ENCODE measurements around the gene ARX. TPM values are rescaled to one million over a fixed set of nuclear protein-coding genes. Genes with fewer than 3 reads are reported as not detected.

Gene ARX
- total and polyA plus RNA-seq, 2 of the 8 experiments (the other 6 are each of a cell fraction or from before 2014, with no cell fraction given), result not detected

DNA sequence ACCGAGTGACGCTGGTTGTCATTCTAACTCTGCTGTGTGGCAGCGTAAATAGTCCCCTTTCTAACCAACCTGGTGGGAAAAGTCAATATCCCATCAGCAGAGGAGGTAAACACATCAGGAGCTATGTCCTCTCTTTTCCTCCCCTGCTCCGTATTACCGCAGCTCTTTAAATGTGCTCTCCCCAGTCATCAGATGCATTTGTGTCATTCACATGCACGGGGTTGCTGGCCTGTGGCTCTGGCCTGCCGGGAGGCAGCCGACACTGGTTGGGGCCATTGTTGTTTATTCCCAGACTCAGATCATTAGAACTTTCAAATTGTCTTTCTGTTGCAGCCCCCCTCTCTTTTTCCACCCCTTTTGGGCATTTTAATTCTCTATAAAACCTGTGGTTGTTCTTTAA is 21.9 kb downstream of the ARX start (continued):
- TF ChIP-seq, protein P1, sequence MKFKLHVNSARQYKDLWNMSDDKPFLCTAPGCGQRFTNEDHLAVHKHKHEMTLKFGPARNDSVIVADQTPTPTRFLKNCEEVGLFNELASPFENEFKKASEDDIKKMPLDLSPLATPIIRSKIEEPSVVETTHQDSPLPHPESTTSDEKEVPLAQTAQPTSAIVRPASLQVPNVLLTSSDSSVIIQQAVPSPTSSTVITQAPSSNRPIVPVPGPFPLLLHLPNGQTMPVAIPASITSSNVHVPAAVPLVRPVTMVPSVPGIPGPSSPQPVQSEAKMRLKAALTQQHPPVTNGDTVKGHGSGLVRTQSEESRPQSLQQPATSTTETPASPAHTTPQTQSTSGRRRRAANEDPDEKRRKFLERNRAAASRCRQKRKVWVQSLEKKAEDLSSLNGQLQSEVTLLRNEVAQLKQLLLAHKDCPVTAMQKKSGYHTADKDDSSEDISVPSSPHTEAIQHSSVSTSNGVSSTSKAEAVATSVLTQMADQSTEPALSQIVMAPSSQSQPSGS (IDR thresholded peaks at IDR 0.05; ENCODE audit: low read length), result no peak
- TF ChIP-seq ASH2L (IDR thresholded peaks at IDR 0.05; ENCODE audit: low read length), result no peak
- no peak for TF ChIP-seq JUND (IDR thresholded peaks at IDR 0.05; ENCODE audit: low read length)
- no peak for TF ChIP-seq POLR2A (IDR thresholded peaks at IDR 0.05; ENCODE audit: control extremely low read depth in 1 of 2, low read depth in 2 of 2, low read length in 2 of 2)
- no peak for TF ChIP-seq TCF12 (IDR thresholded peaks at IDR 0.05; ENCODE audit: low read depth, low read length)
- no peak for TF ChIP-seq CHD2 (IDR thresholded peaks at IDR 0.05; ENCODE audit: low read length)
- TF ChIP-seq YY1 (IDR thresholded peaks at IDR 0.05; ENCODE audit: low read depth, low read length), result no peak
- TF ChIP-seq, protein P2, sequence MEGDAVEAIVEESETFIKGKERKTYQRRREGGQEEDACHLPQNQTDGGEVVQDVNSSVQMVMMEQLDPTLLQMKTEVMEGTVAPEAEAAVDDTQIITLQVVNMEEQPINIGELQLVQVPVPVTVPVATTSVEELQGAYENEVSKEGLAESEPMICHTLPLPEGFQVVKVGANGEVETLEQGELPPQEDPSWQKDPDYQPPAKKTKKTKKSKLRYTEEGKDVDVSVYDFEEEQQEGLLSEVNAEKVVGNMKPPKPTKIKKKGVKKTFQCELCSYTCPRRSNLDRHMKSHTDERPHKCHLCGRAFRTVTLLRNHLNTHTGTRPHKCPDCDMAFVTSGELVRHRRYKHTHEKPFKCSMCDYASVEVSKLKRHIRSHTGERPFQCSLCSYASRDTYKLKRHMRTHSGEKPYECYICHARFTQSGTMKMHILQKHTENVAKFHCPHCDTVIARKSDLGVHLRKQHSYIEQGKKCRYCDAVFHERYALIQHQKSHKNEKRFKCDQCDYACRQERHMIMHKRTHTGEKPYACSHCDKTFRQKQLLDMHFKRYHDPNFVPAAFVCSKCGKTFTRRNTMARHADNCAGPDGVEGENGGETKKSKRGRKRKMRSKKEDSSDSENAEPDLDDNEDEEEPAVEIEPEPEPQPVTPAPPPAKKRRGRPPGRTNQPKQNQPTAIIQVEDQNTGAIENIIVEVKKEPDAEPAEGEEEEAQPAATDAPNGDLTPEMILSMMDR (IDR thresholded peaks at IDR 0.05; ENCODE audit: control extremely low read depth in 1 of 3, insufficient read depth in 1 of 3, low read depth in 1 of 3, low read length in 3 of 3), result no peak
- TF ChIP-seq EGR1 (IDR thresholded peaks at IDR 0.05; ENCODE audit: borderline replicate concordance, low read depth, low read length), result no peak
